Measurements from ENCODE around the gene OLFML1.

OLFML1 gene

DNA sequence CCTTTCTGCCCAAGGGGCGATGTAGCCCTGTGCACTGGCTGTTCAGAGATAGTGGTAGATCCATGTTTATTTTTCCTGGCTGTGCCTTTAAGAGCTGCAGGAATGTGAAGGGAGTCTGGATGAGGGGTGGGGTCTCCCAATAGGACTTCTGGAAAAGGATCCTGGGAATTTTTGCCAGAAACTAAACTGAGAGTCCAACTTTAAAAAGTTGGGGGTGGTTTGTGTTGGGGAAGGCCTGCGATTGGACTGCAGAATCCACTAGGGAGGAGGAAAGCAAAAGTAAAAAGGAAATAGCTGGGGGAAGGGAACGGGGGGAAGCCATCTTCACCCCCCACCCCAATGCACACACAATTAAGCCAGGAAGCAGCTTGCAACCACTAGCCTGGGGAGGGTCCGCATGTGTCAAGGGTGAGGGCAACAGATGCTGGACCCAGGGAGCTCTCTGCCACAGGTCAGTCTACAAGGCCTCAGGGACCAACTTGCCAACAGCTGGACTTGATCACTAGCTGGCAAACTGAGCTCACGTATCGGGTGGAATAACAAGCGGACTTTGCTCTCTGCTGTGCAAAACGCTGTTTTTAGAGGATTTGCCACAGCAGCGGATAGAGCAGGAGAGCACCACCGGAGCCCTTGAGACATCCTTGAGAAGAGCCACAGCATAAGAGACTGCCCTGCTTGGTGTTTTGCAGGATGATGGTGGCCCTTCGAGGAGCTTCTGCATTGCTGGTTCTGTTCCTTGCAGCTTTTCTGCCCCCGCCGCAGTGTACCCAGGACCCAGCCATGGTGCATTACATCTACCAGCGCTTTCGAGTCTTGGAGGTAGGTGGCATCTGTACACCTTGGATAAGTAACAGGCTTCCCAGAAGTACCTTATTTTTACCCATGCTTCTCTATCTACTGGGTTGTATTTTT is at the start of gene OLFML1:
Gene OLFML1, plus strand, starts transcription at position 321 of the 912 bp plus-strand sequence. Its CDS starts 370 bp downstream, at position 691.
- peak; percentile 52 for DNase-seq (ENCODE audit: low read depth)

DNA sequence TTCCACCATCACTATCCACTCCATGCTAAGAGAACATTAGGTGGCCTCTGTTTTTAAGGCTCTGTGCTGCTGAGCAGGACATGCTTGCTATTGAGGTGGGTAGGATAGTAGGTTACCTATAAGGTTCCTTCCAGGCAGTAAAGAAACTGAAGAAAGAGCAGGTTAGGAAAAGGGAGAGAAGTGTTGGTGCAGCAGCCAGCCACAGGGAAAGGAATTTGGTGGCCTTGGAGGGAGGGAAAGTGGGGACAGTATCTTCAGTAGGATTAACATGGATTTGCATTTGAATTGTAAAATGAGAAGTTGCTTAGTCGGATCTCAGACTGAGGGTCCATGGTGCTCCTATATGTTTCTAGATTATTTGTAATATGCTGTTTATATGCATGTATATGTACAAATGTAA is 49.2 kb upstream of the OLFML1 start:
- DNase-seq (ENCODE audit: low read depth) = no peak

DNA sequence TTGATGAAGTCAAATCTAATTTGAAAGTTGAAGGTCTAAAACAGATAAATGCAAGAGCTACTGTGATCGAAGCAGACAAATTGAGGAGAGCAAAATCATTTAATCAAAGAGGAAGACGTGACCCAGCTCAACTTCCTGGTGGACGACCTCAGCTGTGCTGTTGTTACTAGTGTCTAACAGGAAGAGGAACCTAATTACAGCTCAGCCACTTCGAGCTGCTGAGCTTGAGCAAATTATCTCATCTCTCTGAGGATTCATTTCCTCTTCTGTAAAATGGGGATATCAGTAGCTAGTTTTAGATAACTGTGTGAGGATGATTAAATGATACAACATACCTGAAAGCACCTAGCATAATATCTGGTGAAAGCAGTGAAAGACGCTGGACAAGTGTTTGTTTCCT is 48.6 kb upstream of the OLFML1 start:
- no peak for DNase-seq (ENCODE audit: low read depth)

DNA sequence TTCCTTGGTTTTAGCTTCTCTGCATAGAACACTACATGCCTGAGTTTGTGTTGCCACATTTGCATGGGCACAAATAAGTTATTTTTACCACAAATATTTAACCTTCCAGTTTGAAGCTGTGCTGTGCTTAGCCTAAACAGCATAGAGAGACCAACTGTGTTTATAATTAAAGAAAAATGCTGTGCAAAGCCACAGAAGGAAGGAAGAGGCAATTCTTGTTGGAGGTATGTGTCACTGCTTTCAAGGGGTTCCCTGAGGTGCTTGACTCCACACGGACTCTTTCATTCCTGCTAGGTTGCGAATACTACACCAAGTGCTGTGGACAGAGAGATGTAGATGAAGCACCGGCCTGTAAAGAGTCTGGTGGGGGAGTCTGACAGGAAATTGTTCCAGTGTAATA is 47.6 kb upstream of the OLFML1 start:
- DNase-seq (ENCODE audit: low read depth) = no peak

DNA sequence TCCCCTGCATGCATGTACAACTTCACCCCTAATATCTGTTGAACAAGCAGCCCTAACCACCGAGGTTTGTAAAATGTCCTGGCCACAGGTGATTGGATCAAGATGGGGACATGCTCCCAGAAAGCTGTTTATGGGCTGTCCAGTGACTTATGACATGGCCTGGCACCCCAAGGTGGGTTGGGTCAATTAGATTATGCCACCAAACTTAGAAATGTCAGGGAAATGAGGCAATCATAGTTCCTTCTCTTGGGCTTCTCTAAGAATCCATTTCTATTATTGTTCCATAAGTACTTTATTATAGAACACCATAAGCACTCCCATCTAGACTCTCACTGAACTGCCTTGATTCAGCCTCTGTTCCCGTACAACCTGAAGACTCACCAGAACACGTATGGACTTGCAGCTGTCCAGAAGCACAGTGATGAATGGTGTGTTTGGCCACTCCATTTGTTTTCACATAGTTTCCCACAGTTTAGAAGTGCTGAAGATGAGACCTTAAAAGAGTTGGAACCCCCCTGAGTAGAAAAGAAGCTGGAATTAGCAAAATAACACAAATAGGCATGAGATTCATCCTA is 45.5 kb upstream of the OLFML1 start:
- DNase-seq (ENCODE audit: low read depth) = no peak

DNA sequence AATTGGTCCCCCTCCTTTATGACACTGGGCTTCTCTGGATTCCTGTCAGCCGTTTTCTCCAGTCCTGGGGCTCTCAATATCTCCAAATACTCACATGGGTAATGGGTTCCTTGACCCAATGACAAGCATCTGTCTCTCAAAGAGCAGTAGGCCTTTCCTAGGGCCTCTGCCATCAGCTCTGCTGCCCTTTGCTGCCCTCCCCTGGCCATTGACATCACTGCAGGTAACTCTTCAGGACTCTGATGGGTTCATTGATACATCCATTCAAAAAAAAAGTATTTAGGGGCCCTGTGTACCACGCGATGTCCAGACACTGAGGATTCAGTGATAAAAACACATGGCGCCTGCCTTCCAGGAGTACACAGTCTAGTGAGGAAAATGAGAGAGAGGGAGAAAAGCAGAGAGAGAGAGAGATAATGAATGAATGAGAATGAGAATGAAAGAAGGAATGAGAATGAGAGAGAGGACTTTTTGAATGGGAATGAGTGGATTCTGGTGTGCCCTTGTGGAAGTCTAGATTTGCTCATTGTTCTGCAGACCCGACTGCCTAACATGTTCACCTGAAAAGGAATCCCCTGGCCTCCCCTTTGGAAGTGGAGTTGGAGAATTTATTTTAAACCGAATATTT is 42.6 kb upstream of the OLFML1 start:
- peak; percentile 27 for DNase-seq (ENCODE audit: low read depth)

DNA sequence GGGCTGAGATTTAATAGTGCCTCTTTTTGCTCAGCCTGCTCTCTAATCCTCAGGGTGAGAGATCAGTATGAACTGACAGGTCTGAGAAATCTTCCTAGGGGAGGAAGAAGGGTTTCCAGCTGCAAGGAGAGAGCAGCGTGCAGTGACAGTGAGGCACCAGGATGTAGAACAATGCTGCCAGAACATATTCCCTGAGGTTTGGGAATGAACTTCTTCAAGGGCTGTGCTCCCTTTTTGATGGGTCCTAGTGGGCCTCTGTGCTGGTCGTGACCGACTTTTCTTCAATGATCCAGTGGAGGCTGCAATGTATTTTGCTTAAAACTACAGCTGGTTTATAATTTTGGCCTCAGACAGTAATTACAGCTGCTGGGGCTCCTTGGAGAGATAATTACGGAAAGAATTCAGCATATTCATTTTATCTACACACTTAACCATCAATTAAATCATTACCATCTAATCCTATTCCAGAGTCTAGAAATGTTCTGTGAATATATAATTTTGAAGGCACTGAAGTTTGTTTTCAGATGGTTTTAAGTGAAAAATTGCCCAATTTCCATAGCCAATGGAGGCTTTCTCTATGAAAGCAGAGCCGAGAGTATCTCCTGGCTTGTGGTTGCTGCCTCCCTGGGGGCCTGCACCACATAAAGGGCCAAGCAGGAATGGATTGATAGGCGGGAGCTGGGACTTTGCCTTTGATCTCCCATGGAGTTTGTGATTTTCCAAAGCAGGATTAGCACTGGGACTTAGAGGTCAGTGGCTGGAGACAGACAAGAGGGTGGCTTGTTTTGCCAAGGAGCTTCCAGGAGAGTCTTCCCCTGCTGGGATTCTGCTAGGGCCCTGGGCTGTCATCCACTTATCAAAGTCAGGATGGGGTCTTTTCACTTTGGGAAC is 41.0 kb upstream of the OLFML1 start:
- DNase-seq (ENCODE audit: low read depth) = peak; percentile 9

DNA sequence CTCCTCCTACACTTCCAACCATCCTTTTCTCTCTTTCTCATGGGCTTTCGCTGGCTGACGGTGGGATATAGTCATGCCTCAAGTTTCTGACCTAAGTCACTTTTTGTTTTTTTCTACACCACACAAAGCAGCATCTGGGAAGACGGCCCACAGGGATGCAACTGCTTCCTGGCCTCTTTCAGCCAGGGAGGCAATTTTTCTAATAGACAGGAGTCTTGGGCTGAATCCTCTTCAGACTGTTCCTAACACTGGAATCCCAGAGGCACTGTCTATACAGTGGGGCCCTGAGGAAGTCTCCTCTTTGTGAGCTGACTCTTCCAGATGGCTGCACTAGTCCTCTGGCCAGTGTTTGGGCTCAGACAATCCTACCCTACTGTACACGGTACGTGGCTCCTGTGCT is 39.7 kb upstream of the OLFML1 start:
- no peak for DNase-seq (ENCODE audit: low read depth)

DNA sequence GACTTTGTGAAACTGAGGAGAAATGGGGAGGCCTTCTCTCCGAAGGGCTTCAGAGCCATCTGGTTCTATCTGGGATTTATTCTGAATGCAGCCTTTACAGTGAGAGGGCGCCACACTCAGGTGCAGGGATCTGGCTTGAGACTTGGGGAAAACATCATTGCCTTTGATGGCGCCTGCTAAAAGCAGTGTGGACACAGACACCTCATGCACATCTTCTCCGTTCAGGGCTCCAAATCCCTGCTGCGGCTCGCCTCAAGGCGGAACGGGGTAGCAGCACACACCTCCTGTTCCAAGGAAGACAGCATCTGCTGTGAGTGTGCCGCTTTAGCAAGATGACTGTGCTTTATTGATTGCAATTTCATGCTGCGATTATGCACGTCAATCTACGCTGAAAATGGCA is 37.1 kb upstream of the OLFML1 start:
- DNase-seq (ENCODE audit: low read depth) = no peak

DNA sequence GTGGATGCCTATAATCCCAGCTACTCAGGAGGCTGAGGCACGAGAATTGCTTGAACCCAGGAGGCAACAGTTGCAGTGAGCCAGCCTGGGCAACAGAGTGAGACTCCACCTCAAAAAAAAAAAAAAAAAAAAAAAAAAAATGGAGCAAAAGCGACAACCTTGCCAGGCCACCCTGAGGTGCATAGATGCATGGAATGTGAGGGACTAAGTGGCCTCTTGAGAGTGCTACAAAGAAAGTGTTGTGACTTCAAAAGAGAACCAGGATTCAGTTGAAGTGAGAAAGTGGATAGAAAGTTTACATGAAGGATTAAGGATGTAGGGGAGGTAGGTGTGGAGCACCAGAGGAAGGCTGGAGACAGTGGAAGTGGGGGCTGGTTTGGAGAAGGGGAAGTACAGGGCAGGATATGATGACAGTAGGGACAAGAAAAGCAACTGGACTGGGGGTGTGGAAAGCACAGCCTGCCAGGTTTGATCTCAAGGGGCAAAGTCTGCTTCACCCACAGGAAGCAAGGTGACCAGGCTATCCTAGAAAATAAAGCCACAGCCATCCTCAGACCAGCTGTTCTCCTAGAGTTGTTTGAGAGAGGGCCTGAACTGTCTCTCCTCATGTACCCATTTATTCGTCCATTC is 36.0 kb upstream of the OLFML1 start:
- no peak for DNase-seq (ENCODE audit: low read depth)

DNA sequence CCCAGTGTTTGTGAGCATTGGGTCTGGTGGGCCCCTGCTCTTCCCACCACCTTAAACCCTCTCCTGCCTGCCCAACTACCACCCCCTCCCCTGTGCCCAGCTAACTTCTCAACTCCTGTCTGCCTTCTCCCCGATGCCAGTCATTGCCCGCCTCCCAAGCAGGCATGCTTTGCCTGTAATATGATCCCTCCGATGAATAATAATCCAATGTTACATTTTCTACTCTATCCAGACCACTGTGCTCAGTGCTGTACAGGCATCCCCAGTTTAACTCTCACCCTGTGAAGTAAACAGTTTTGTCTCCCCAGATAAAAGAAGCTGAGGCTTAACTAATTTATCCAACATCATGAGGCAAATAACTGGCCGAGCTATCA is 35.5 kb upstream of the OLFML1 start:
- DNase-seq (ENCODE audit: low read depth) = no peak

DNA sequence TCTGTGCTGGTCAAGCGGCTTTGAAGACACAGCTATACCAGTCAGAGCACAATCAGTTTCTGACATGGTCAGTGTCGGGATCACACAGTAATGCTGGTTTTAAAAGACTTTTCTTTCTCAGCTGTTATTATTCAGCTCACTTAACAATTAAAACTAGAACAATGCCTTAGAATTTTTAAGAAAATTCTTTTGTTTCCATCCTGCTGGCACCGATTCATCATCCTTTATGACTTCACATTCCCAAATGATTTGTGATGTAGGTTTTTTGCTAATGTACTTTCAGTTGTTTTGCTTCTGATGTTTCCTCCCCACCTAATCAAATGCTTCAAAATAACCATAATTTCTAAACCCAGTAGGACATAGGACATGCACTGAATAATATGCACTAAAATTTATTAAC is 34.5 kb upstream of the OLFML1 start:
- DNase-seq (ENCODE audit: low read depth) = no peak

DNA sequence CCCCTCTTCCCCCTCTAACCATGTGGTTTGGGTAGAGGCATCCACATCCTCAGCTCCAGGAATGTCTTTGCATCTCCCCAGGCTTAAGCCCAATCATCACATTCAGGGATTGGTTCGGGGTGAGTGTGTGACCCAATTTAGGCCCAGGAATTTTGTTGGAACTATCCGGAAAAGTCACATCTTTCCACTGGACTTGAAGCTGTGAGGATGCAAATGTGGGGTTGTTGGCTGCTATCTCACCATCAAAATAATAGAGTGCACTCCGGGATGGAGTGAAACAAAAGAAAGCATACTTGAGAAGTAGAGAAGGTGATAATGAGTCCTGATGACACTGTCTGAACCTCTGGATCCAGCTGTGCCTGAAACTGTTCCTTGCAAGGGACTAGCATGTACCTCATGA is 33.8 kb upstream of the OLFML1 start:
- DNase-seq (ENCODE audit: low read depth) = no peak

DNA sequence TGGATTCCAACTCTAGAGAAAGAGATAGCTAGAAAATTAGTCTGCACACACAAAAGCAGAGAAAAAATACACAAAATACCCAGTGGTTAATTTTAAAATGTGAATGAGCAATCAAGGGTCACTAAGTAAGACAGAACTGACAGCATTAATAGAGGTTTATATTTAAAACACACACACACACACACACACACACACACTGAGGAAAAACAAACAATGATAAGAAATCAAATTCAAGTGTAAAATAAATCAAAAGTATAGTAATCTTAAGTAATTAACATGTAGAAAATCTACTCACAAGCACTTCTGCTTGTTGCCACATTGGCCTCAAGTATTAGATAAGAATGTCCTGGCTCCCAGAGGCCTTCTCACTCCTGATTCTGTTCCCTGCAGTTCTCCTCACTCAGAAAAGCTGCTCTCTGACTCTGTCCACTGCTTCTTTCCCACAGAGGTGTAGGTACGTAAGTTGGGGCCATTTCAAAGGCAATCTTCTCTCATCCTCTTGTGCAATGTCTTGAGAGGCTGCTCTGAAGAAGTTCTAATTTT is 33.3 kb upstream of the OLFML1 start:
- no peak for DNase-seq (ENCODE audit: low read depth)

DNA sequence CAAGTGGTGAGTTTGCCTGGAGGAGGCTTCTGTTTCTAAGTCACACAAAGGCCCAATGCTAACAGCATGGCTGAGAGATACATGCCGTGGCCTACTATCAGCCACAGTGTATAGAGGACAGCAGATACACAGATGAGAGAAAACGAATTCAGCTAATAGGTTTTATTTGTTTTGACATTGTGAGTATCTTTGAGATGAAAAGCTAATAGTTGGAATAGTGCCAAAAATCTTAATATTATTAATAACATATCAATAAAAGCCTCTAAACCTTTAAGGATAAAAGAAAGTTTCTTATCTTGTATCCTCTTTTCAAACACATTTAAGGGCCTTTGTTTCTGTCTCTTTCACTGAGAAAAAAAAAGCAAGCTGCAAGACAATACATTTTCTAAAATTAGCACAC is 30.5 kb upstream of the OLFML1 start:
- DNase-seq (ENCODE audit: low read depth) = no peak

DNA sequence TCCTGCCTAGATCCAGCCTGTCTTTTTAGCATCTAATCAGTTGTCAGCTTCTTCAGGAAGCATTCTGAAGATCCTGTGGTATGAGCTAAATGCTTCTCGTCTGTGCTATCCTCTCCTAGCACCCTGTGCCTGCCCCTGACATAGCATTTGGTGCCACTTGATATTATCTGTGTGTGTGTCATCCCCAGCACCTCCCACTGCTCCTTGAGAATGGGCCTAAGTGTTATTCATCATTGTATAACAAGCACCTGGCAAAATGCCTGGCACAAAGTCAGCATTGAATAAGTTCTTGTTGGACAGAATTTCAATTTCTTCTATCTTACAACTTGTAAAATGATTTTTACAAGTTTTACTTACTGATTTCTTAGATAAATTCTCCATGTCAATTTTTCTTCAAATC is 28.1 kb upstream of the OLFML1 start:
- peak; percentile 70 for DNase-seq (ENCODE audit: low read depth)

DNA sequence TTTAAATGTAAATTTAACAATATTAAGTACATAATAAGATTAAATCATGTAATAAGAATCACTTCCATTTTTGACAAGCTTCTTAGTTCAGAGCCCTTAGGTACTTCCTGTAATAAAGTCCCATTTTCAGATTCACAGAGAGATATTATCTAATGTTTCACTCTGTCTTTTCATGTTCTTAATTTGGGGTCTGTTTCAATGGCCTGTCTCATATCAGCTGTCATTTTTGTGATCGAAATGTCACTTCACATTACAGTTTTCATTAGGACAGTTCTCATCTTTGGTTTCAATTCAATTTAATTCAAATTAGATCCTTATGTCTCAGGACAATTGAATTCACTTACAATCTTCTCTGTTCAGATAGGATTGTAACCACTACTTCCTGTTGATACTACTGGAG is 22.6 kb upstream of the OLFML1 start:
- DNase-seq (ENCODE audit: low read depth) = no peak

DNA sequence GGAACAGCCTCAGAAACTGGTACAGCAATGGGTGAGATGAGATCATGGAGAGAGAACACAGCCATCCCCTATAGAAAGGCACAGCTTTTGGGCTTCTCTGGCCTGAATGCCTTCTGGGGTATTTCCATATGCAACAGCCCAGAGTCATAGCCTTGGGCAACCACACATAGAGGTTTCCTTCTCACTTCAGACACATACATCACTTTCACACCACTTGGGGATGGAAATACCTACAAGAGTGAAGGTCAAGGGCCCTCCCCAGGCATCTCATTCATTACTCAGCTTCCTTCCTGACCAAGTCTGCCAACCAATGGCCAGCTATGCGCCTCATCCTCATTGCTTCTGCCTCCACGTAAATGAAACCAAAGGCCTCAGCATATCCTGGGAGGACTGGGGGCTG is 17.7 kb upstream of the OLFML1 start:
- DNase-seq (ENCODE audit: low read depth) = no peak

DNA sequence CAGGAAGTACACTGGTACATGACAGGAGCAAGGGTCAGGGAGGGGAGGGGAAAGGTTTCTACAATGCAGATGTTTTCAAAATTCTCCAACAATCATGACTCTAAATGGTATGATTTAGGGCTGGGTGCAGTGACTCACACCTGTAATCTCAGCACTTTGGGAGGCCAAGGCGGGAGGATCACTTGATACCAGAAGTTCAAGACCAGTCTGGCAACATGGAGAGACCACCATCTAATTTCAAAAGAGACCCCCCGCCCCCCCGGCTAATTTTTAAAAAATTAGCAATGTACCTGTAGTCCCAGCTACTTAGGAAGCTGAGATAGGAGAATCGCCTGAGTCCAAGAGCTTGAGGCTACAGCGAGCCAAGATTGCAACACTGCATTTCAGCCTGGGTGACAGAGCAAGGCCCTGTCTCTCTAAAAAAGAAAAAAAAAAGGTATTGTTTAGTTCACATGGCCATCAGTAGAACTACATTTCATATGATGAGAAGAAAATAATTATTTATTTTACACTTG is 15.9 kb upstream of the OLFML1 start:
- no peak for DNase-seq (ENCODE audit: low read depth)

DNA sequence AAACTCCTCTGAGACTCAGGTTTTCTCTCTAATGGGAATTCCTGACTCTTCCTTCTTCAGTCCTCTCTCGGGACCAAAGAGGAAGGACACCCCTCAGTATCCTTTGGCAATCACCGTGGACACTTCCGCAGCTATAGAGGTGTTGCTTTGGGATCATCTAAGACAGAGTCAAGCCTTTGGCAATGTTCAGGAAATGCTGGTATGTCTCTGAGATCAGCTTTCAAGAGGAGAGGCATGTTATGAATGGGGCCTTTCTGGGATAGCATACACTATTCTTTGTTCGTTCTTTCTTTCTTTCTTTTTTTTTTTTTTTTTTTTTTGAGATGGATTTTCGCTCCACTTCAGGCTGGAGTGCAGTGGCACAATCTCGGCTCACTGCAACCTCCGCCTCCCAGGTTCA is 14.2 kb upstream of the OLFML1 start:
- no peak for DNase-seq (ENCODE audit: low read depth)

DNA sequence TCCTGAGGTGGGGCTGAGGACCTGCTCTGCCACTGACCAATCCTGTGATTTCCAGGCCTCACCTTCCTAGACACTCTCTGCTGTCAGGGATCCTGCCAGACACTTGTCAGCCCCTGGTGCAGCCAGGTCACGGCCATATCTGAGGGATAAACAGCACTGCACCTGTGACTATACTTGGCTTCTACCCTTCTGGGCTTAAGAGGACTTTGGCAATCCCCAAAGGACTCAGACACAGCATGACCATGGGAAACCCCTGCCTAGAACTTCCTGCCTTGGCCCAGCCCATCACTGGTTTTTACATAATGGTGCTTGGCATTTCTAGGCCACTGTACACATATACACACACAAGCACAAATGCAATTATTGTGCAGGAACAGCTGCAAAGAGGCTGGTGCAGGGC is 11.6 kb upstream of the OLFML1 start:
- no peak for DNase-seq (ENCODE audit: low read depth)
